B cell (primary cell): ENCODE data around the gene CACNA1A. TPM values are rescaled to one million over a fixed set of nuclear protein-coding genes. Genes with fewer than 3 reads are reported as not detected.

Experiments
- ATAC-seq: fragments of 200-7000 bp; cut with Tn5 transposase; one replicate; pipeline ENCODE4 v1.10.0; 2021; ENCODE audit warnings: low read depth, mild to moderate bottlenecking, moderate number of reproducible peaks, moderate library complexity
- CTCF ChIA-PET: fragments of 350-600 bp; sonication (Branson Sonifier 250); formaldehyde crosslinking; loops from one replicate; lab custom pipeline; 2021; ENCODE audit warnings: antibody characterized with exemption, inconsistent platforms; lab: Charles Lee
- POLR2A ChIA-PET: fragments of 350-600 bp; sonication (Branson Sonifier 250); formaldehyde crosslinking; loops from one replicate; lab custom pipeline; 2021; ENCODE audit warnings: antibody characterized with exemption; lab: Charles Lee
- DNase-seq: peaks from one replicate; pipeline ENCODE4 v3.0.0; 2013
- H2AFZ ChIP-seq: 2 replicates; pipeline ENCODE4 v1.6.1; 2012; ENCODE audit warnings: mild to moderate bottlenecking, low read depth, low read length; ENCODE audit not compliant: insufficient read depth, poor library complexity, severe bottlenecking
- H3K27ac ChIP-seq, 2 donors: 1 replicate in 1 of 2; 2 replicates in 1 of 2; pipeline ENCODE4 v1.5.1; 2012 to 2013; ENCODE audit warnings: low read length in 2 of 2, mild to moderate bottlenecking in 2 of 2, moderate library complexity in 1 of 2
- H3K27me3 ChIP-seq, 4 experiments: fragments of 200-600 bp in 1 of 4; sonication (generic) in 1 of 4; replicated peaks in 1 of 4; 1 replicate in 2 of 4; 2 replicates in 2 of 4; pipeline versions ENCODE4 v1.6.1 to v1.7.0; 2013 to 2016; ENCODE audit warnings: low read length in 3 of 4, mild to moderate bottlenecking in 2 of 4, mixed read lengths in 1 of 4, moderate library complexity in 1 of 4; ENCODE audit not compliant: insufficient read depth in 4 of 4, control insufficient read depth in 3 of 4; ENCODE audit errors: control extremely low read depth in 1 of 4
- H3K36me3 ChIP-seq, 2 experiments: replicated peaks in 1 of 2; 1 replicate in 1 of 2; 2 replicates in 1 of 2; pipeline versions ENCODE4 v1.6.1 to v1.7.1; 2013; ENCODE audit warnings: low read length in 1 of 2; ENCODE audit not compliant: insufficient read depth in 2 of 2, control insufficient read depth in 1 of 2; ENCODE audit errors: control extremely low read depth in 1 of 2, extremely low read depth in 1 of 2
- H3K4me1 ChIP-seq, 2 donors: fragments of 200-600 bp in 1 of 2; sonication (generic) in 1 of 2; 1 replicate in 1 of 2; 2 replicates in 1 of 2; pipeline versions ENCODE4 v1.5.1 to v1.6.1; 2013 to 2017; ENCODE audit warnings: low read length in 2 of 2; ENCODE audit not compliant: control insufficient read depth in 2 of 2, insufficient read depth in 2 of 2
- H3K4me2 ChIP-seq: replicated peaks from 2 replicates; pipeline ENCODE3; 2012; ENCODE audit warnings: mild to moderate bottlenecking, low read depth, low read length; ENCODE audit not compliant: poor library complexity, severe bottlenecking
- H3K4me3 ChIP-seq, 5 experiments: fragments of 200-600 bp in 1 of 5; sonication (generic) in 1 of 5; 1 replicate in 3 of 5; 2 replicates in 2 of 5; pipeline versions ENCODE4 v1.5.1 to v1.7.0; 2011 to 2016; ENCODE audit warnings: low read length in 4 of 5, mild to moderate bottlenecking in 4 of 5, low read depth in 2 of 5, control low read depth in 1 of 5, moderate library complexity in 1 of 5; ENCODE audit not compliant: insufficient read depth in 1 of 5; ENCODE audit errors: control extremely low read depth in 1 of 5, extremely low read depth in 1 of 5
- H3K79me2 ChIP-seq: fragments of 200-600 bp; sonication (generic); one replicate; pipeline ENCODE4 v1.6.0; 2016; ENCODE audit warnings: low read length; ENCODE audit not compliant: control insufficient read depth, insufficient read depth
- H3K9ac ChIP-seq: fragments of 200-600 bp; sonication (generic); 2 replicates; pipeline ENCODE4 v1.6.1; 2017; ENCODE audit warnings: mild to moderate bottlenecking, low read length, moderate library complexity
- H3K9me3 ChIP-seq, 3 donors: one replicate each; pipeline versions ENCODE4 v1.6.1 to v1.7.1; 2013; ENCODE audit warnings: low read length in 2 of 3; ENCODE audit not compliant: control insufficient read depth in 2 of 3, insufficient read depth in 1 of 3; ENCODE audit errors: control extremely low read depth in 1 of 3
- H4K20me1 ChIP-seq: 2 replicates; pipeline ENCODE4 v1.6.0; 2012; ENCODE audit warnings: mild to moderate bottlenecking, low read length; ENCODE audit not compliant: insufficient read depth, control insufficient read depth, poor library complexity, severe bottlenecking
- H3K27ac Mint-ChIP-seq: one replicate; pipeline ENCODE4 v1.8.0; 2021; ENCODE audit warnings: mixed read lengths
- H3K27me3 Mint-ChIP-seq: one replicate; pipeline ENCODE4 v1.8.0; 2021; ENCODE audit warnings: mixed read lengths
- H3K4me1 Mint-ChIP-seq: one replicate; pipeline ENCODE4 v1.8.0; 2021; ENCODE audit warnings: mixed read lengths
- H3K4me3 Mint-ChIP-seq: one replicate; pipeline ENCODE4 v1.8.0; 2021; ENCODE audit warnings: mixed read lengths
- H3K9me3 Mint-ChIP-seq: one replicate; pipeline ENCODE4 v1.8.0; 2022; ENCODE audit warnings: mixed read lengths; ENCODE audit not compliant: insufficient read depth
- CTCF ChIP-seq: fragments of 200-600 bp; IDR thresholded peaks from one replicate; pipeline ENCODE4 v1.8.0; 2022; ENCODE audit warnings: antibody characterized with exemption, mild to moderate bottlenecking
- EZH2 ChIP-seq: IDR thresholded peaks from 2 replicates; pipeline ENCODE4 v1.6.1; 2012; ENCODE audit warnings: borderline replicate concordance, low read depth, mild to moderate bottlenecking, moderate library complexity, low read length; ENCODE audit not compliant: insufficient read depth, poor library complexity, severe bottlenecking
- WGBS: methylation state at CpG from one replicate; pipeline ENCODE4 v1.1.5; 2013; ENCODE audit warnings: missing lambda C conversion rate; ENCODE audit not compliant: insufficient coverage; 5-methylcytosine and 5-hydroxymethylcytosine counted together
- intact Hi-C: fragments of 100-400 bp; cut with micrococcal nuclease; formaldehyde crosslinking; loops from one replicate; pipeline ENCODE4 v1.10.0; 2022
- polyA plus RNA-seq: library from polyadenylated mRNA; depleted of rRNA; stranded (reverse); fragments of >200 nt; gene quantifications from 2 replicates; pipeline ENCODE4 v1.2.3, GENCODE V29; 2012
- total RNA-seq, 2 donors: library from RNA; stranded (reverse); fragments of 120-200 nt in 1 of 2; gene quantifications; 1 replicate in 1 of 2; 2 replicates in 1 of 2; pipeline versions ENCODE4 v1.2.3 to v1.2.4, GENCODE V29; 2013 to 2022

CACNA1A gene
- total and polyA plus RNA-seq, 2 donors (not counting 1 experiment from before 2014, with no cell fraction given): 1.2 to 1.3 TPM

GRCh38 chr19:13487985-13488384 lies 18.3 kb downstream of the CACNA1A start:
- Histone ChIP-seq H2AFZ (no peak overlapping the region), H3K9ac (no peak overlapping the region), H4K20me1 (no peaks in the 10 kb centered on the region), H3K4me2 (no peak overlapping the region), H3K27me3 (peaks cover 0 to 10% (median 0%) of the 10 kb centered on the region in 4 experiments), H3K79me2 (no peaks in the 10 kb centered on the region), H3K27ac (no peak overlapping the region), H3K4me3 (no peak overlapping the region), H3K9me3 (peaks cover 0 to 6% (median 1%) of the 10 kb centered on the region in 3 donors), H3K36me3 (no peaks in the 10 kb centered on the region), H3K4me1 (no peaks in the 10 kb centered on the region)
- H3K9me3 Mint-ChIP-seq: peaks cover 2% of the 10 kb centered on the region
- H3K4me3 Mint-ChIP-seq: no peak overlapping the region
- no CpG with 5 or more reads among the region's 1 CpG for WGBS
- H3K4me1 Mint-ChIP-seq: no peaks in the 10 kb centered on the region
- TF ChIP-seq CTCF: no peak
- intact Hi-C loops: no loop called here
- peaks cover 41% of the 10 kb centered on the region for H3K27me3 Mint-ChIP-seq
- ChIA-PET POLR2A (no interaction called here), CTCF (no interaction called here)
- no peak overlapping the region for H3K27ac Mint-ChIP-seq
- ATAC-seq (no peak), DNase-seq (no peak)

- Histone ChIP-seq H3K4me3 (no peak overlapping the region), H3K27me3 (peaks cover 0 to 6% (median 0%) of the 10 kb centered on the region in 4 experiments), H2AFZ (no peak overlapping the region), H3K9ac (no peak overlapping the region), H3K4me1 (no peaks in the 10 kb centered on the region), H3K27ac (no peak overlapping the region), H3K79me2 (no peaks in the 10 kb centered on the region), H3K9me3 (peaks cover 0 to 13% (median 4%) of the 10 kb centered on the region in 3 donors), H3K4me2 (no peak overlapping the region), H4K20me1 (no peaks in the 10 kb centered on the region), H3K36me3 (no peaks in the 10 kb centered on the region)
- ChIA-PET POLR2A (no interaction called here), CTCF (no interaction called here)
- Mint-ChIP-seq H3K9me3 (peaks cover 4% of the 10 kb centered on the region), H3K27me3 (peaks cover 35% of the 10 kb centered on the region), H3K4me3 (no peak overlapping the region), H3K27ac (no peak overlapping the region), H3K4me1 (no peaks in the 10 kb centered on the region)
- no peak for DNase-seq
- TF ChIP-seq EZH2 (no peak), CTCF (no peak)
- ATAC-seq: no peak
- no CpG with 5 or more reads among the region's 1 CpG for WGBS
- intact Hi-C loops: no loop called here
Observed at GRCh38 chr19:13484166-13484565, 22.1 kb downstream of the CACNA1A start.
